GM12865 (cell line): ENCODE measurements around the gene TRIO.

Experiments
- DNase-seq: peaks from one replicate; pipeline ENCODE4 v3.0.0; 2010; ENCODE audit warnings: low read depth
- H3K4me3 ChIP-seq: 2 replicates; pipeline ENCODE4 v1.5.1; 2011; ENCODE audit warnings: mild to moderate bottlenecking, low read depth, low read length, control low read depth
- TF ChIP-seq, protein P1 (sequence below): IDR thresholded peaks from 2 replicates; pipeline ENCODE4 v1.5.1; 2011; ENCODE audit warnings: low read length, control low read depth, low read depth, inconsistent platforms; ENCODE audit not compliant: insufficient read depth; ENCODE audit errors: missing control alignments

TRIO gene

DNA sequence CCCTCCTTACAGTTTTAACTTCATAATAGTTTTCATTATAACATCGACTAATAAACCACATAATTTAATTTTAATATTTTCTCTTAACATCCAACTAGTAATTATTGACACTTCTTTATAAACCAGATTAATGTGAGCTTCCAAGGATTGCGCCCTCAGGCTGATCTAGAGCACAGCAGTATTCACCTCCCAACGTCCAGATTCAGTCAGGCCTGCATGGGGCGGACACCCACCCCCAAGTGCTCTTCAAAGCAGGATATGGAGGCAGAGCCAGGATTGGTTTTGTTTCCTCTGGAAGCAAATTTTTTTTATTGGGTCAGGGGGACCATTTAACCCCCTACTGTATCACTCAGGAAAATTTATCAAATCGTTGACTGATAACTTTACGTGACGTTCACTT, 215.4 kb downstream of the TRIO start:
- H3K4me3 ChIP-seq, result no peak overlapping the region
- TF ChIP-seq, protein P1, sequence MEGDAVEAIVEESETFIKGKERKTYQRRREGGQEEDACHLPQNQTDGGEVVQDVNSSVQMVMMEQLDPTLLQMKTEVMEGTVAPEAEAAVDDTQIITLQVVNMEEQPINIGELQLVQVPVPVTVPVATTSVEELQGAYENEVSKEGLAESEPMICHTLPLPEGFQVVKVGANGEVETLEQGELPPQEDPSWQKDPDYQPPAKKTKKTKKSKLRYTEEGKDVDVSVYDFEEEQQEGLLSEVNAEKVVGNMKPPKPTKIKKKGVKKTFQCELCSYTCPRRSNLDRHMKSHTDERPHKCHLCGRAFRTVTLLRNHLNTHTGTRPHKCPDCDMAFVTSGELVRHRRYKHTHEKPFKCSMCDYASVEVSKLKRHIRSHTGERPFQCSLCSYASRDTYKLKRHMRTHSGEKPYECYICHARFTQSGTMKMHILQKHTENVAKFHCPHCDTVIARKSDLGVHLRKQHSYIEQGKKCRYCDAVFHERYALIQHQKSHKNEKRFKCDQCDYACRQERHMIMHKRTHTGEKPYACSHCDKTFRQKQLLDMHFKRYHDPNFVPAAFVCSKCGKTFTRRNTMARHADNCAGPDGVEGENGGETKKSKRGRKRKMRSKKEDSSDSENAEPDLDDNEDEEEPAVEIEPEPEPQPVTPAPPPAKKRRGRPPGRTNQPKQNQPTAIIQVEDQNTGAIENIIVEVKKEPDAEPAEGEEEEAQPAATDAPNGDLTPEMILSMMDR, result no peak
- DNase-seq, result no peak

DNA sequence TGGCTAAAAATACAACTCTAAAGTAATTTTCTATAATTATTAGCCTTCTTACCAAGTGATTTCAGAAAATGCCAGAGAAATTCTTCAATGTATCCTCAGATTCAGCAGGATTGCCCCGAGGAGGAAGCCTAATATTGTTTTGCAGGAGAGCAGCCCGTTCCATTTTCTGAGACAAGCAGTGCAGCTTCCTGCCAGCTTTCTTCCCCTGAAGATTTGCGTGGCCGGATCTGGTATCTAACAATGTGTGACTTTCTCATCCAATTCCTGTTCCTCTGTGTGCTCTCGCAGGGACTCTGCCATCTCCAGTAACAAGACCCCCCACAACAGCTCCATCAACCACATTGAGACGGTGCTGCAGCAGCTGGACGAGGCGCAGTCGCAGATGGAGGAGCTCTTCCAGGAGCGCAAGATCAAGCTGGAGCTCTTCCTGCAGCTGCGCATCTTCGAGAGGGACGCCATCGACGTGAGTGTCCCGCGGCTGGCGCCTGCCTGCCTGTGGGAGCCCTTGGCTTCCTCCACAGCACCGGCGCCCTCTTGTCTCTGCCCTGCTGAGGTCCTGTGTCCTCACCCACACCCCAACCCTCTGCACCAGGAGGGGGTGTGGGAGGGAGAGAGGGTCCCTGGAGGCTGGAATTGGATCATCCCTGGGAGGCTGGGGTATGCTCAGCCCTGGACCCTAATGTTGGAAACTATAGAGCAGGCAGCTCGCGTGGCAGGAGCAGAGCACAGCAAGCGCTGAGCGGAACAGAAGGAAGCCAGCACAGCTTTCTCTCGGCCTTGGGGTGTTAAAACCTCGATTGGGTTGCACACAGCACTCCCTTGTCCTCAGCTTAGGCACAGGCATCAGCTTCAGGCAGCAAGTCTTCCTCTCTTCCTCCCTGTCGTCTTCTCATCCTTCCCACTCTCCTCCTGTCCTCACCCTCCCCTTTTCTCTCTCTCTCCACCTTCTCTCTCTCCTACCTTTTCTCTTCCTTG, 216.2 kb downstream of the TRIO start:
- no peak for DNase-seq
- no peak overlapping the region for H3K4me3 ChIP-seq
- TF ChIP-seq, protein P1, result no peak

DNA sequence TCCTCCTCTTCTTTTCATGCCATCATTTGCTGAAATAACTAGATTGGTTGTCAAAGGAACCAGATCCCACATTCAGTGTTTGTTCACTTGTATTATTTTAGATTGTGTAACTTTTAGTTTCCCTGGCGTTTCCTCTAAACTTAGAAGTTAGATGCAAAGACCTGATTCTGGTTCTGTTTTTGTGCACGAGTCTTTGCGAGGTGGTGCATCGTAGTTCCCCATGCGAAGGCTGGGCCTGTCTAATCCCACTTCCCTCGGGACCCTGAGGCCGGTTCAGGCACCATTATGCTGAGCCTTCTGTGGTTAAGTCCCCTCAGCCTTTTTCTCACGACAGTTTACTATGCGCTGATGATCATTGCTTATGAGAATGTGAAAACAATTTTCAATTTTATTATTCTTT, 219.3 kb downstream of the TRIO start:
- no peak overlapping the region for H3K4me3 ChIP-seq
- no peak for DNase-seq
- TF ChIP-seq, protein P1, result no peak

DNA sequence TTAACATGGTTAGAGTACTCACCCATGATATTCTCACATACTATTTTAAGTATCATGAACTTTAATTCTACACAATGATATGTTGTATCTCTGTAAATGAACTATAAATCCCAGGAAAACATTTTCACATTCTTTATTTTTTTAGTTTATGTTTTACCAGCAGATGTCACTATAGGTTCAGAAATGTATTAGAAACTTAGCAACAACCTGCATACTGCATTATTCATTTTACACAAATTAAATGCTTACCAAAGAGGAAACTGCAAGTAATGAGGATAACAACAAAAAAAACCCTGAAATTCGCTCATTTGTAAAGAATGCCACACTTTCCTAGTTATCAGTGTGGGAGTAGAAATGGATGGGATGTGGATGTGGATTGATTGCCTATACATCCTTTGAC, 221.0 kb downstream of the TRIO start:
- TF ChIP-seq, protein P1, result no peak
- no peak overlapping the region for H3K4me3 ChIP-seq
- DNase-seq, result no peak

DNA sequence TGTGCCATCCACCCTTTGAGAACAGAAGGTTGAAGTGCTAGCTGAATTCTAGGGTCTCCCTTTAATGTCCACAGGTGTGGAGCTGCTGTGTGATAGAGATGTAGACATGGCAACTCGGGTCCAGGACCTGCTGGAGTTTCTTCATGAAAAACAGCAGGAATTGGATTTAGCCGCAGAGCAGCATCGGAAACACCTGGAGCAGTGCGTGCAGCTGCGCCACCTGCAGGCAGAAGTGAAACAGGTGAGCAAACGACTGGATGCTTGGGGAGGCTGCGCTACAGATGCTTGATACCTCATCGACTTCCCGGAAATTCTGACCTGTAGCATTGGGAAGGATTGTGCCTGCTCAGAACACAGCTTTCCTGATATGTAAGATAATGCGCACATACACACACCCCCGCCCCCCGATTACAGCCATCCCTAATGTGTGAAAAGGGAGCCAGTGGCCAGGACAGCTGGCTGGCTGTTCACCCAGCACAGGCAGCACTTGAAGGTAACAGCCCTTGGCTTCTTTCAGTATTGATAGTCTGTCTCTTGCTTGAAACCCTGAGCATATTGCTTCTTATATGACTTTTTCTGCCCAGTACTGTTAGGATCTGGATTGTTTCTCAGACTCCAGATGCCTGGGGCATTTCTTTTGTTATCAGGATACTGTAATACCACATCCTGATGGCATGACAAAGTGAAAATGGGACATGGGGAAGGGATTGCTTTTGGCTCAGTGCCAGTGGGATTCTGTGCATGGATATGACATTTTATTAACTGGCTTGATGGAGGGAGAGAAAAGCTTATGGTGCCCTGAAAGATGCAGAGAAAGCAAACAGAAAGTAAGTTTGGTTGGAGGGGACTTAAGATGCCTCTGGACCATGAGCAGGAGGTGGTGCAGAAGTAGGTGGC, 221.7 kb downstream of the TRIO start:
- no peak overlapping the region for H3K4me3 ChIP-seq
- DNase-seq, result no peak
- TF ChIP-seq, protein P1, result peak; percentile 51

DNA sequence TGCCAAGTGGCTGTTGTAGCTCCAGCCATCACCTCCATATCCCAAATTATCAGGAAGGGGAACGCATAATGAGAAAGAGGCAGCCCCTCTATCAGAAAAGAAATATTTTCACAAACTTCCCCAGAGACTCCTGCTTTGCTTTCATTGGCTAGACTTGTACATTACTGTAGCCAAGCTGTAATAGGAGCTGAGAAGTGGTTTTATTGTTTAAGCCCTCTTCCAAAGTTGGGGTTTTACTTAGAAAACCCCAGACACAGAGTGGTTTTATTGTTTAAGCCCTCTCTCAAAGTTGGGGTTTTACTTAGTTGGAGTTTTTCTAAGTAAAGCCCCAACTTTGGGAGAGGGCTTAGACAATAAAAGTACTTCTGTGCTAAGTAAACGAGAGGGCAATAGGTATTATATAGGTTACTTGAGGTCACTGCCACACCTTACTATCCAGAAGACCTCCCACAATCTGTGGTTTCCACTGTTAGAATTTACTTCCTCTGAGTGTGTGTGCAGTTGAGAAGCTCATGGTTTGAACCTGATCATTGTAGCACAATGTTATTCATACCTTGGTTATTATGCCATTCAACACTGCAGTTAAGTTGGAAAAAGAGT, 222.8 kb downstream of the TRIO start:
- TF ChIP-seq, protein P1, result no peak
- DNase-seq, result no peak
- no peak overlapping the region for H3K4me3 ChIP-seq
